Measurements from ENCODE around the gene CEP104.

Gene CEP104

DNA sequence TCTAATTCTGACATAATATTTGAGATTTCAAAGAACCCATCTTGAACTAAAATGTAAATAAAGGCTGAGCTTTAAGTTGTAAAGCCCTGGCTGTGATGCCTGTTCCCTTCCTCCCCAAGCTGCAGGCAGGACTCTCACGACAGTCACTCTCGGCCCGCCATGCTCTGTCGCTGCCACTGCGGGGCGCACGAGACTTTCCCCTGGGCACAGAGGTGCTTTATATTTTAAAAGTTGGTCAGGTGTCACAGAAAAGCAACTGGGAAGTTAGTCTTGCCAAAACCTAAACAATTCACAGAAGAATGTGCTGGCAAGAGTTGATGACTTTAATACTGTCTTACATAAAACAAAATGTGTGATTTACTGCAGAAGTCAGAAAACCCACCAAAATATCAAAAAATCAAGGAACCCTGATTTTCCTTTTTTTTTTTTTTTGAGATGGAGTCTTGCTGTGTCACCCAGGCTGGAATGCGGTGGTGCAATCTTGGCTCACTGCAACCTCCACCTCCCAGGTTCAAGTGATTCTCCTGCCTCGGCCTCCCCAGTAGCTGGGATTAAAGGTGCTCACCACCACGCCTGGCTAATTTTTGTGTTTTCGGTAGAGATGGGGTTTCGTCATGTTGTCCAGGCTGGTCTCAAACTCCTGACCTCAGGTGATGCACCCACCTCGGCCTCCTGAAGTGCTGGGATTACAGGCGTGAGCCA is 71.4 kb downstream of the CEP104 start:
- TF ChIP-seq CTCF (IDR thresholded peaks at IDR 0.05; ENCODE audit: low read depth, low read length) = peak; percentile 69
- peak; percentile 58 for DNase-seq

DNA sequence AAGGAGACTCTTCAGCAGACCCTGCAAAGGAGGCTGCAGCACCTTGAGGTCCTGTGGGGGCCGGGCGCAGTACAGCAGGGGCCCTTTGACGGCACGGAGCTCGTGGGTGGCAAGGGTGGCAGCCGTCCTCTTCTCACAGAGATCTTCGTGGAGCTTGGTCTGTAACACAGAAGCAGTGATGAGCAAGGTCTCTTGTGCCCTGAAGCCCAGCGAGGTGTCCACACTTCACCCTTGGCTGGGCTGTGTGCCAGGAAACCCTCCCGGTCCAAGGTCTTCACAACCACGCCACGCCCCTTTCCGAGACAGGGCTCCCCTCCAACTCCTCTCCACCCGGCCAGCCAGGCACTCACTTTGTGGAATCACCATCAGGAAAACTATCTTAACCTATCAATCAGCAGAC is 72.0 kb downstream of the CEP104 start:
- Histone ChIP-seq H3K27ac (no peak overlapping the region), H3K9me3 (ENCODE audit: severe bottlenecking) (no peaks in the 10 kb centered on the region), H3K27me3 (ENCODE audit: insufficient read depth, low read depth, severe bottlenecking) (no peaks in the 10 kb centered on the region), H3K4me3 (ENCODE audit: low read depth, low read length) (no peak overlapping the region), H3K36me3 (peaks cover 72% of the 10 kb centered on the region)
- no peak for DNase-seq
- TF ChIP-seq CTCF (IDR thresholded peaks at IDR 0.05; ENCODE audit: low read depth, low read length) = no peak

More for the DNA sequence above, 71.4 kb downstream of the CEP104 start:
- no peaks in the 10 kb centered on the region for H3K9me3 ChIP-seq (ENCODE audit: severe bottlenecking)
- peaks cover 67% of the 10 kb centered on the region for H3K36me3 ChIP-seq
- H3K27ac ChIP-seq = no peak overlapping the region
- no peaks in the 10 kb centered on the region for H3K27me3 ChIP-seq (ENCODE audit: insufficient read depth, low read depth, severe bottlenecking)
- H3K4me3 ChIP-seq (ENCODE audit: low read depth, low read length) = no peak overlapping the region

DNA sequence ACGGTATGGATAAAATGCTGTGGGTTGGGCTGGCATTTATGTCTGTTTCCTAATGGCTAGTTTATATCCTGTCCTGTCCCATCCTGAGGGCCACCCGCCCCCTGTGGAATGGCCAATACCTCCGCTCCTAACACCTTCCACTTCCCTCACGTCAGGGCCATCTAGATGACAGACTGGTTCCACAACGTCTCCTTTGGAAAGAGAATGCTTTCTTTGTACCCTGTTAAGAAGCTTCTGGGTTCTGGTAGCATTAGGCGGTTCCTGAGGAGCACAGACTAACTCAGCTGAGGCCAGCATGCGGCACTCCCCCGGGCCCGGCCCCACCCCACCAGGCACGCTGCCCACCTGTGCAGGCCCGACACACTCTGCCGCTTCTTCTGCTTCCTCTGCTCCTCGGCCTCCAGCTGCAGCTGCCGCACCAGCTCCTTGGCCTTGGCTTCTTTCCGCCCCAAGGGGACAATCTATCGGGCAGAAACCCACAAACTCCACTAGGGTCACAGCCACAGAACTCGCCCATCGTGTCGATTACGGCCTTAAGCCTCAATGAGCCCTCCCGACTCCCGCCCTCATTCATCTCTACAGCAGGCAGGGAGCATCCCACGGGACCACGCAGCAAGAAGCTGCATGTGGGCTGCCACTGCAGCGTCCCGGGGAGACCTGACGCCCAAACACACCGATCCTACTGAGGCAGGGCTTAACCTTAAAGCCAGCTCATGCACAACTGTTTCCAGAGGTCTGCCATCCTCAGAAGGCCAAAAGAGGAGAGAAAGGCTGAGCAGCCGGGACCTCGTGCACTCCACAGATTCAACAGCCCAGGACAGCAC is 73.1 kb downstream of the CEP104 start:
- no peak overlapping the region for H3K27ac ChIP-seq
- no peaks in the 10 kb centered on the region for H3K27me3 ChIP-seq (ENCODE audit: insufficient read depth, low read depth, severe bottlenecking)
- H3K4me3 ChIP-seq (ENCODE audit: low read depth, low read length) = no peak overlapping the region
- H3K9me3 ChIP-seq (ENCODE audit: severe bottlenecking) = no peaks in the 10 kb centered on the region
- TF ChIP-seq CTCF (IDR thresholded peaks at IDR 0.05; ENCODE audit: low read depth, low read length) = no peak
- peaks cover 79% of the 10 kb centered on the region for H3K36me3 ChIP-seq
- DNase-seq = no peak

DNA sequence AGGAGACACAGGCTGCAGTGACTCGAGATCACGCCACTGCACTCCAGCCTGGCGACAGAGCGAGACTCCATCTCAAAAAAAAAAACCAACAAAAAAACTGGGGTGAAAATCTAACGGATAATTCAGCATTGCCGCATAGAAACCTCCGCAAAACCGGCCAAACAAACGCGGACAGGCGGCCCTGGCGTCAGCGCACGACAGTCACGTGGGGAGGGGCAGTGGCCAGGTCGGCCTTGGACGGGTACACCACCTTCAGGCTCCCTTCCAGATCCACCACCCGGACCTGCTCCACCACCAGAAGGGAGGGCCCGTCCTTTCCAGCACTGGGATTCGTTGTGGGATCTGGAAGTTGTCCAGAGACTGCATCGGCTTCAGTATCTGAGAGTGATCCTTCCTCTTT is 76.1 kb downstream of the CEP104 start:
- no peak for TF ChIP-seq CTCF (IDR thresholded peaks at IDR 0.05; ENCODE audit: low read depth, low read length)
- no peak overlapping the region for H3K4me3 ChIP-seq (ENCODE audit: low read depth, low read length)
- H3K36me3 ChIP-seq = peaks cover 72% of the 10 kb centered on the region

DNA sequence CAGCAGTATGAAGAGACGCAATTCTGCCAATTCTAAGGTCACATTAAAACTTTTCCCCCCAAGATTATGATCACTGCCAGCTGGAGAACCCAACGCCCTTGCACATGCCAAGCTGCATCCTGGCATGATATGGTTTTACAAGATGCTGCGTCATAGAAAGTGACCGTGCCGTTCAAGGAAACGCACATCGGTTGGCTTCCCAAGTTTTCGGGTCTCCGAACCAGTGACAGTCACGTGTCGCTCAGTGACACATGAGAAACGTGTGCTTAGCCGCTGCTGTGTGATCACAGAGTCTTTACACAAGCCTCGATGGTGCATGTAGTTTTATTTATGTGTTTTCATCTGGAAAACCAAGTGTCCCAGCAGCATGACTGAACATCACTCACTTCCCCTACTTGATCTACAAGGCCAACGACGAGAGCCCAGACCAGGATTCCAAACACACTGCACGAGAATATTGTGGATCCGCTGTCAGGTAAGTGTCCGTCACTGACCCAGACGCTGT is 77.0 kb downstream of the CEP104 start:
- Histone ChIP-seq H3K36me3 (peaks cover 63% of the 10 kb centered on the region), H3K4me3 (ENCODE audit: low read depth, low read length) (no peak overlapping the region), H3K27ac (no peak overlapping the region), H3K27me3 (ENCODE audit: insufficient read depth, low read depth, severe bottlenecking) (no peaks in the 10 kb centered on the region), H3K9me3 (ENCODE audit: severe bottlenecking) (no peaks in the 10 kb centered on the region)
- TF ChIP-seq CTCF (IDR thresholded peaks at IDR 0.05; ENCODE audit: low read depth, low read length) = no peak
- no peak for DNase-seq

More for the DNA sequence above, 76.1 kb downstream of the CEP104 start:
- no peak for DNase-seq
- Histone ChIP-seq H3K9me3 (ENCODE audit: severe bottlenecking) (no peaks in the 10 kb centered on the region), H3K27ac (no peak overlapping the region), H3K27me3 (ENCODE audit: insufficient read depth, low read depth, severe bottlenecking) (no peaks in the 10 kb centered on the region)
